ENCODE measurements around the gene LCLAT1. TPM values are rescaled to one million over a fixed set of nuclear protein-coding genes. Genes with fewer than 3 reads are reported as not detected.
A peak's percentile ranks its signal among the peaks of the same experiment; 100 is the strongest.

The LCLAT1 gene
- total RNA-seq, 2 donors from 2014 or later: 30.2 to 34.2 TPM

GRCh38 chr2:30480703-30481322 is 33.8 kb downstream of the LCLAT1 start:
- 90 to 91% methylated on average over 5 to 6 of the region's 6 CpGs for WGBS, 2 experiments (ENCODE audit: insufficient coverage in 1 of 2, insufficient read length in 1 of 2)
- H3K4me1 ChIP-seq (ENCODE audit: control insufficient read depth, insufficient read depth, low read length): no peaks in the 10 kb centered on the region
- H3K4me1 Mint-ChIP-seq: peaks cover 20% of the 10 kb centered on the region
- TF ChIP-seq CTCF (conservative IDR thresholded peaks at IDR 0.05): no peak
- H3K36me3 ChIP-seq (ENCODE audit: control insufficient read depth, insufficient read depth, low read length): no peaks in the 10 kb centered on the region
- no peak overlapping the region for H3K9ac ChIP-seq (ENCODE audit: extremely low read depth, low read length, poor library complexity, severe bottlenecking)
- peaks cover 23% of the 10 kb centered on the region for H3K36me3 Mint-ChIP-seq (ENCODE audit: low read depth)
- H3K9me3 Mint-ChIP-seq: peaks cover 4% of the 10 kb centered on the region
- no peaks in the 10 kb centered on the region for H3K27me3 ChIP-seq (ENCODE audit: control insufficient read depth, insufficient read depth, low read length, poor library complexity, severe bottlenecking)
- H3K27me3 Mint-ChIP-seq (ENCODE audit: insufficient read depth): no peaks in the 10 kb centered on the region
- DNase-seq: no peak
- no peak overlapping the region for H3K4me3 Mint-ChIP-seq
- H3K9me3 ChIP-seq (ENCODE audit: control insufficient read depth, low read length): peaks cover 6% of the 10 kb centered on the region
- H3K4me3 ChIP-seq (ENCODE audit: low read length): no peak overlapping the region
- no peak overlapping the region for H3K27ac ChIP-seq (ENCODE audit: low read depth, low read length)
- peak overlapping the region; percentile 37 for H3K27ac Mint-ChIP-seq

GRCh38 chr2:30481323-30481800 is 34.3 kb downstream of the LCLAT1 start:
- H3K27me3 Mint-ChIP-seq (ENCODE audit: insufficient read depth): no peaks in the 10 kb centered on the region

DNA sequence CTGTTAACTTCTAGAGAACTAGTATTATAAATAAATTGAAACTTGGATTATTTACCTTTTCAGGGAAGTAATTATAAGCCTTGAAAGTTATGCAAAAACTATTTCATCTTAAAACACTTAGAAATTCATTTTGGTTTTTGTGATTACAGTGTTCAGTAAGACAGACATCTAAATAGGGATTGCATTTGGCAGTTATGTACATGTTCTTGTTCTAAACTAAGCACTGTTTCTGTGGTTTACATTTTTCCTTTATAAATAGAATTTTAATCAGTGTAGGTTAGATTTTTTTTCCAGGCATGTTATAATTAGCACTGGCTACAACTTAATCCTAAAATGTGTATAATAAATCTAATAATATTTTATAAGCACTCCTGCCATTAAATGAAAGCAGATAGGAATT is 35.0 kb downstream of the LCLAT1 start:
- H3K27me3 ChIP-seq (ENCODE audit: control insufficient read depth, insufficient read depth, low read length, poor library complexity, severe bottlenecking): no peaks in the 10 kb centered on the region
- DNase-seq: no peak
- TF ChIP-seq CTCF (conservative IDR thresholded peaks at IDR 0.05): no peak

More at GRCh38 chr2:30481323-30481800, 34.3 kb downstream of the LCLAT1 start:
- Mint-ChIP-seq H3K27ac (no peak overlapping the region), H3K4me3 (no peak overlapping the region), H3K36me3 (ENCODE audit: low read depth) (peaks cover 19% of the 10 kb centered on the region), H3K4me1 (peaks cover 20% of the 10 kb centered on the region), H3K9me3 (peaks cover under 1% of the 10 kb centered on the region)
- H3K4me3 ChIP-seq (ENCODE audit: low read length): no peak overlapping the region
- no peak overlapping the region for H3K27ac ChIP-seq (ENCODE audit: low read depth, low read length)
- TF ChIP-seq CTCF (conservative IDR thresholded peaks at IDR 0.05): no peak
- H3K9ac ChIP-seq (ENCODE audit: extremely low read depth, low read length, poor library complexity, severe bottlenecking): no peak overlapping the region
- H3K9me3 ChIP-seq (ENCODE audit: control insufficient read depth, low read length): peaks cover under 1% of the 10 kb centered on the region
- H3K36me3 ChIP-seq (ENCODE audit: control insufficient read depth, insufficient read depth, low read length): no peaks in the 10 kb centered on the region
- DNase-seq: no peak
- no peaks in the 10 kb centered on the region for H3K4me1 ChIP-seq (ENCODE audit: control insufficient read depth, insufficient read depth, low read length)
- H3K27me3 ChIP-seq (ENCODE audit: control insufficient read depth, insufficient read depth, low read length, poor library complexity, severe bottlenecking): no peaks in the 10 kb centered on the region
- 90% methylated on average over 3 of the region's 3 CpGs for WGBS, 2 experiments (ENCODE audit: insufficient coverage in 1 of 2, insufficient read length in 1 of 2)

More for the DNA sequence above, 35.0 kb downstream of the LCLAT1 start:
- H3K9me3 Mint-ChIP-seq: no peaks in the 10 kb centered on the region
- H3K27me3 Mint-ChIP-seq (ENCODE audit: insufficient read depth): no peaks in the 10 kb centered on the region
- H3K27ac Mint-ChIP-seq: no peak overlapping the region
- peaks cover 20% of the 10 kb centered on the region for H3K4me1 Mint-ChIP-seq
- H3K36me3 ChIP-seq (ENCODE audit: control insufficient read depth, insufficient read depth, low read length): no peaks in the 10 kb centered on the region
- H3K4me3 Mint-ChIP-seq: no peak overlapping the region
- H3K9me3 ChIP-seq (ENCODE audit: control insufficient read depth, low read length): no peaks in the 10 kb centered on the region
- no peaks in the 10 kb centered on the region for H3K4me1 ChIP-seq (ENCODE audit: control insufficient read depth, insufficient read depth, low read length)
- H3K4me3 ChIP-seq (ENCODE audit: low read length): no peak overlapping the region
- peaks cover 13% of the 10 kb centered on the region for H3K36me3 Mint-ChIP-seq (ENCODE audit: low read depth)
- no peak overlapping the region for H3K27ac ChIP-seq (ENCODE audit: low read depth, low read length)
- no peak overlapping the region for H3K9ac ChIP-seq (ENCODE audit: extremely low read depth, low read length, poor library complexity, severe bottlenecking)

Measured in endodermal cell (in vitro differentiated cells).